HG03457 (cell line): ENCODE results near the gene BUD23.
"Not testable (repeated sequence)": the region's sequence is repeated elsewhere in the genome, so short reads cannot be mapped to it uniquely, and the experiment has no call there.

Experiments
- ATAC-seq: cut with Tn5 transposase; IDR thresholded peaks from one replicate; pipeline ENCODE4 v1.9.1; 2021; ENCODE audit warnings: moderate number of reproducible peaks; ENCODE audit not compliant: unreplicated experiment

BUD23 gene

DNA sequence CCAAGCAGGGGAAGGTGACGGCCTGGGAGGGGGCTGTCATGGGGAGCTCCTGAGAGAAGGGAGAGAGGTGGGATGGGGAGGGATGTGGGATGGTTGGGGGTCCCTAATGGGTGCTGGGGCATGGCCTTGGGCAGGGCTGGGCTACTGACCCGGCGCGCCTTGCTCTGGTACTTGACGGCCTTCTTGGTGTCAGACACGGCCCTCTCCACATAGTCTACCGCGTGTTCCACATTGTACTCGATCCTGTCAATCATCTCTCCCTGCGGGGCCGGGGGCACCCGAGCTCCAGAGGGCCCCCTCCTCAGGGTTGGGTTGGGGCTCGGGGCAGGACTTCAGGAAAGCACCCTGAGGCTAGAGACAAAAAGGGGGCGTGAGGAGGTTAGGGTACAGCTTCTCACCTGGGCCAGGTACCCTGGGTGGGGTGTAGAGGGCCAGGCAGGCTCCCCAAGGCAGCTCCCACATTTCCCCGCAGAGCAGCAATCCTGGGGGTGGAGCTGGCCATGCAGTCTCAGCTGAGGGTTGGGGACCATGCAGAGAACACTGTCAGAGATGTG, 17.3 kb downstream of the BUD23 start:
- ATAC-seq, result no peak

- ATAC-seq, result no peak
Observed at GRCh38 chr7:73701357-73701995, 18.1 kb downstream of the BUD23 start.

- no peak for ATAC-seq
Observed at GRCh38 chr7:73702226-73702625, 18.8 kb downstream of the BUD23 start.

DNA sequence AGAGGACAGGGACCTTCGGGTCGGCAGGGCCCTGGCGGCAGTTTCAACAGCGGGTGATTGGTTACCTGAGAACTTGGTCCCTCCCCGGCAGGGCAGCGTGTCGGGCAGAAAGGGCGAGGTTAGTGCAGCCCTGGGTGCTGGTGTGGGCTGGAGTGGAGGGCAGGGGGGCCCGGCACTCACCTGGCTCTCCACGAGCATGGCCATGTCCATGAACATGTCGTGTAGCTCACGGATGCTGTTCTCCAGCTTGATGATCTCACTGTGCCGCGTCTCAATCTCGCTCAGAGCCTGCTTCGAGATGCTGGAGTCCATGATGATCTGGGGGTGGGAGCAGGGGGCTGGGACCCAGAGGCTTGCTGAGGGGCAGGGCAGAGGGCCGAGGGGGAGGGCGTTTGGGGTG, 19.3 kb downstream of the BUD23 start:
- no peak for ATAC-seq

GRCh38 chr7:73703225-73703624, 19.8 kb downstream of the BUD23 start:
- ATAC-seq, result no peak

- ATAC-seq, result no peak
Observed at GRCh38 chr7:73703757-73704639, 20.6 kb downstream of the BUD23 start.

GRCh38 chr7:73704640-73705550, 21.5 kb downstream of the BUD23 start:
- no peak for ATAC-seq

- no peak for ATAC-seq
Observed at GRCh38 chr7:73705551-73705920, 22.1 kb downstream of the BUD23 start.

- no peak for ATAC-seq
Observed at GRCh38 chr7:73706126-73707044, 23.0 kb downstream of the BUD23 start.

DNA sequence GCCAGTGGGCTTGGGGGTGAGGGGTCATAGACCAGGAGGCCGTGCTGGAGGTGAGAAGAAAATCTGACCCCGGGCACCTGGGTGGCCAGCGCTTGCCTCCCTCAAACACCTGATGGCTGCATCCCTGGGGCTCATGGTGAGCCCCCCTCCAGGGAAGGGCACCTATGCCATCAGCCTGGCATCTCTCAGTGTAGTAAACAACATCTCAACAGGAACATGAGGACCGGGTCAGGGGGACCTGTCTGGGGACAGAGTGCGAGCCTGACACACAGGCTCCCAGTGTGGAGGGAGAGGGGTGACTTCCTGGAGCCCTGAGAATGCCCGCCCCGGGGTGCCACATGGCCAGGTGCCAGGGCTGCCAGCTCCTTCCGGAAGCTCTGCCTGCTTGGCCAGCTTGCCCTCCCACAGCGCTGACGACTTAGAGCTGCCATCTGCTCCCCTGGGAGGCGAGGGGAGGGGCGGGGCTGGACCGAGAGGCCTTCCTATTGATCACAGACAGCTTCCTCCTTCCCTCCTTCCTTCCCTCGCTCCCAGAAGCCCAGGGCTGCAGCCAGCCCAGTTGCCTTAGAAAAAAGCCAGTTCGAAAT, 23.7 kb downstream of the BUD23 start:
- no peak for ATAC-seq

DNA sequence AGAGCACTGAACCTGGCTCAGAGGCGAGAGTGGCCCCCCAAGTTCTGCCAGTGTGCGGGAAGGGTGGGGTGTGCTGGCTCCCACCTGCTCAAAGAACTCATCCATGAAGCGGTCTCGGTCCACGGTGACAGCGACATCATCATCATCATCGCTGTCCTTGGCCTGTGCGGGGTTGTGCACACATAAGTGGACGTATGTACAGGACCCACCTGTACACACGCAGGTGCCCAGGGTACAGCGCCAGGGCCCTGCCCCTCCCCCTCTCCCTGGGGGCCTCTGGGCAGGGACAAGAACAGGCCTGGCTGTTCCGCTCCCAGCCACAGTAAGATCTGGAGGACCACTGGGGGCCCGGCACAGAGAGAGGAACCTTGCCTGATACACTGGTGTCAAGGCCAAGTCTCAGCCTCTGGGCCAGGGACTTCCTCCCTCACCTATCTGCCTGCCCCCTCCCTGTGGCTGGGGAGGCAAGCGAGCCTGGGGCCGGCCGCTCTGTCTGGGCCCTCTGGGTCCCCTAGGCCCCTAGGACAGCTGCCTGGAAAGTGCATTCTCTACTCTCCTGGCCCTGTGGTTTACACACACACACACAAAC, 25.7 kb downstream of the BUD23 start:
- no peak for ATAC-seq

DNA sequence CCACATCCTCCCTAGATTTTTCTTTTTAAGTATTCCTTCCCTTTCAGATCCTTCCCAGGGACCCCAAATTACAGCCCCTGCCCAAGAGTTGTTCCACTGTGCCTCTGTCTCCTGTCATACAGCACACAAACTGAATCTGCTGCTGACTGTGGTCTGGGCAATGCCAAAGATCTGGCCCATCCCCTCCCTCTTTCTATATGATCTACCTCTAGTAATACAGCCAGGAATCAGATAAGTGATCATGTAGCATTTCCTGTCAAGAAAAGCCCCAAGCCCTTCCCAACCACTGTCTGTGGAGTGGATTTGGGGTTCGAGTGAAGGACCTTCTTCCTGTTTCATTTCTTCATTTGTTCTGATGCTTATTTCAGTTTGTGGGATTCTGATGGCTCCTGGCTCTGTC, 29.4 kb downstream of the BUD23 start:
- ATAC-seq, result no peak

DNA sequence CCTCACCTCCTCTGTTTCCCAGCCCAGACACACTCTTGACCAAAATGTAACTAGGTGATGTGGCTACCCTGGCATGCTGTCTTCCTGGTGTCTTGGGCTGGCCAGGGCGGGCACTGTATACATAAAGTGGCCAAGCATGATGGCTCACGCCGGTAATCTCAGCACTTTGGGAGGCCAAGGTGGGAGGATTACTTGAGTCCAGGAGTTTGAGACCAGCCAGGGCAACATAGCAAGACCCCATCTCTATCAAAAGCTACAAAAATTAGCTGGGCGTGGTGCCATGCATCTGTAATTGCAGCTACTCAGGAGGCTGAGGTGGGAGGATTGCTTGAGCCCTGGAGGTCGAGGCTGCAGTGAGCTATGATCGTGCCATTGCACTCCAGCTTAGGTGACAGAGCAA, 29.9 kb downstream of the BUD23 start:
- ATAC-seq, result not testable (repeated sequence)

- no peak for ATAC-seq
Observed at GRCh38 chr7:73715648-73716317, 32.4 kb downstream of the BUD23 start.

DNA sequence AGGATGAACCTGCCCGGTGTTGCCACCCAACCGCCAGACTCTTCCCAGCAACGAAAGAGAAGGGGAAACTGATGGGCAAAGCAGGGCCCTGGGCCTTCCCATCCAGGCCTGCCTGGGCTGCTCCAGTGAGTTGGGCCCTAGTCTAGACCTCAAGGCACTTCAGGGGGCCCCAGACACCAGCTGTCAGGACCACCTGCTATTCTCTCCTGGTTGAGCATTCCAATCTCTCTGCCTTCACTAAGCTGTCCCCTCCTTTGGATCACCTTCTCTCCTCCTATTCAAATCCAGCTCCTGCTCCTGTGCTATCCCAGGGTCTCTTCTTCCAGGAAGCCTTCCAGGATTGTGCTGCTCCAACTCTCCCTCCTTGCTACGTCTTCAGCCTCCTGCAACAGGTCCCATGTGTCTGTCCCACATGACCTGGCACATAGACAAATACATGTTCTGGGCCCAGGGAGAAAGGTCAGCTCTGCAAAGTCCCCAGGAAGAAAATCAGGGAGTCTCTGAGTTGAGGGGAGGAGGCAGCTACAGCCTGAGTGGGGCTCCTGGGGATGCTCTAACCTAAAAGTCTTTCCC, 33.0 kb downstream of the BUD23 start:
- no peak for ATAC-seq

DNA sequence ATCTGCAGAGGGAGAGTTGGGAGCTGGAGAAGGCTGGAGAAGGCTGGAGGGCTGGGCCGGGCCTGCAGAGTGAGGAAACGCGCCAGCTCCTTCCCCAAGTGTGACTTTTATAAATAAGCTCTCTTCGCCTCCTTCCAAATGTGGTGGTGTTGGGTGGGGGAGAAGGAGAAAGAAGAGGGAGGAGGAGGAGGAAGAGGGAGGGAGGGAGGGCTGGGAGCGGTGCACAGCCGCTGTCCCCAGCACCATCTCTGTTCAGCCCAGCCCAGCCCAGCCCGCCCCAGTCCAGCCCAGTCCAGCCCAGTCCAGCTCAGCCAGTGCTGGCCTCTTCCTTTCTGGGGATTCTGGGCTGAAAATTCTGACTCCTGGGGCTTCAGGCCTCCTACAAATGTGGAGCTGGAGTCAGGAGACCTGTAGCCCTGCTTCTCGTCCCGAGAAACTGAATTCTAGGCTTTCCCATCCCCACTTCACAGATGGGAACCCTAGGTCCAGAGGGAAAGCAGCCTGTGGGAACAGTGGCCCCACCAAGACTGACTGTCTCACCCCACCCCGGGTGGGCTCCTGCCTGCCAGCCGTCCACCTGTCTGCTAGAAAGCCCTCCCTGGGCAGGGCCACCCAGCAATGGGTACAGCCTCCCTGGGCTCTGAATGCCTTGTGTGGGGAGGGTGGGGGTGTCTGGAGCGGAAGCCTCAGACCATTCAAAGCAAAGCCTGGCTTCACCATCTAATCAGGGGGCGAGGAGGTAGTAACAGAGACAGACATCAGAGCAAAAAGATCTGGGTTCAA, 33.8 kb downstream of the BUD23 start:
- ATAC-seq, result no peak

DNA sequence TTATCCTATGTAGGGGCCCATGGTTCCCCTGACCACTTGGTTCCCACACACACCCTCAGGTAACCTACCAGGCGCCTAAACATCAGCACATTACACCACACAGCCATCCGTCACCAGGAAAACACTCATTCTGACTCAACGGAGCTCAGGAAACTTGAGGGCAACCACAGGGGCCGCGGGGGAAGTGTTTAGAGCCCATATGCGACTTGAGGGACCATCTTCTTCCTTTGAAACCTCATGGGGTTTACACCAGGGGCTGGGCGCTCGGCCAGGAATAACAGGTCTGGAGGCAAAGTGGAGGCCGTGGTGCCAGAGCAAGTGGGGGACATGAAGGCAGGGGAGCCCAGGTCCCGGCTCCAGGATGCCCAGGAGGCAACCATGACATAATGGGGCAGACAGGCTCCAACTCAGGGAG, 34.6 kb downstream of the BUD23 start:
- ATAC-seq, result no peak

DNA sequence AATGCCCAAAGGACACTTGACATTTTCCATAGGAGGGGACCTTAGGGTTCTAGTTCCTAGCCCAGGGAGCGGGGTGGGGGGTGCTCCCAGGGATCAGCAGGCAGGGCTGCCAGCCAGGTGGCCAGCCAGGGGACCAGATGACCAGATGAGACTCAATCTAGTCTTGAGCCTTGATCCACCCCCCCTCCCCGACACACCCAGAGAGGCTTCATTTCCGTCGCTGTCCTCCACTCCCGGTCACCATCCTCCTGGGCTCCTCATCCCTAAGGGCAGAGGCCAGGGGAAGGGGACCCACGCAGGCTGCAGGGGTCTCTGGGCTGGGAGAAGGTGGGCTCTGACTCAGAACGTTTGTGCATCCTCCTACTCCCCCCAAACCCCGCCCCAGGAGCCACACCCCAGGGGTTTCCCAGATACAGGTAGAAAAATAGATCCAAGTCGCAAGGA, 35.1 kb downstream of the BUD23 start:
- ATAC-seq, result no peak
